ENCODE results near the gene PDCD4. TPM values are rescaled to one million over a fixed set of nuclear protein-coding genes. Genes with fewer than 3 reads are reported as not detected.

The PDCD4 gene
- total RNA-seq, 1 donor from 2014 or later = 79.9 TPM

DNA sequence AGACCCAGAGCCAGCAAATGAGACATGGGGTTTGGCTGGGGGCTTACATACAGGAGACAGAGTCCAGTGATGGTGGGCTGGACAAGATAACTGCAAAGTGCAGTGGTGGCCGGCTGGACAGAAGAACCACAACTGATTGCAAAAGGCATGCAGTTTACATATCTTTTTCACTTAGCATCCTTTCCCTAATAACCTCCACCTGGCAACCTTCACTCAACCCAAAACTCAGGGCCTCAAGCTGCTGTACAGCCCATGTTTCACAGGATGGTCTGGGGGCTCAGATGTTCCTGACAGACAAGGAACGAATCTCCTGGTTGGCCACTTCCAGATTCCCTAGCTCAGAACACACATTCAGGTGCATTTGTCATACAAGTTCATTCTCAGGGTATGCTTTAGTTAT lies 7.8 kb upstream of the PDCD4 start:
- Mint-ChIP-seq H3K4me1 (ENCODE audit: low read depth, unreplicated experiment) (peaks cover 25% of the 10 kb centered on the region), H3K4me3 (ENCODE audit: unreplicated experiment) (no peak overlapping the region), H3K36me3 (ENCODE audit: low read depth, unreplicated experiment) (no peaks in the 10 kb centered on the region), H3K9me3 (ENCODE audit: unreplicated experiment) (no peaks in the 10 kb centered on the region), H3K27ac (ENCODE audit: unreplicated experiment) (no peak overlapping the region), H3K27me3 (ENCODE audit: low read depth, unreplicated experiment) (peaks cover 2% of the 10 kb centered on the region)
- Histone ChIP-seq H3K4me2 (ENCODE audit: low read length) (no peak overlapping the region), H3K27ac (ENCODE audit: low read depth, low read length) (no peak overlapping the region), H4K20me1 (ENCODE audit: insufficient read depth, low read length) (no peaks in the 10 kb centered on the region), H3K79me2 (ENCODE audit: insufficient read depth, low read length) (no peaks in the 10 kb centered on the region), H3K27me3 (ENCODE audit: insufficient read depth, low read length) (no peaks in the 10 kb centered on the region), H2AFZ (ENCODE audit: low read depth, low read length) (no peak overlapping the region), H3K4me3 (ENCODE audit: insufficient read depth, low read depth, low read length) (no peak overlapping the region), H3K4me1 (ENCODE audit: insufficient read depth, low read length) (peaks cover 6% of the 10 kb centered on the region), H3K9me3 (ENCODE audit: insufficient read depth, low read depth, low read length) (no peaks in the 10 kb centered on the region), H3K9ac (ENCODE audit: low read length) (no peak overlapping the region), H3K36me3 (ENCODE audit: insufficient read depth, low read length) (no peaks in the 10 kb centered on the region)
- no peak for FAIRE-seq
- DNase-seq (ENCODE audit: low read depth) = no peak
- no peak for TF ChIP-seq EZH2 (IDR thresholded peaks at IDR 0.05; ENCODE audit: insufficient read depth, low read length)

DNA sequence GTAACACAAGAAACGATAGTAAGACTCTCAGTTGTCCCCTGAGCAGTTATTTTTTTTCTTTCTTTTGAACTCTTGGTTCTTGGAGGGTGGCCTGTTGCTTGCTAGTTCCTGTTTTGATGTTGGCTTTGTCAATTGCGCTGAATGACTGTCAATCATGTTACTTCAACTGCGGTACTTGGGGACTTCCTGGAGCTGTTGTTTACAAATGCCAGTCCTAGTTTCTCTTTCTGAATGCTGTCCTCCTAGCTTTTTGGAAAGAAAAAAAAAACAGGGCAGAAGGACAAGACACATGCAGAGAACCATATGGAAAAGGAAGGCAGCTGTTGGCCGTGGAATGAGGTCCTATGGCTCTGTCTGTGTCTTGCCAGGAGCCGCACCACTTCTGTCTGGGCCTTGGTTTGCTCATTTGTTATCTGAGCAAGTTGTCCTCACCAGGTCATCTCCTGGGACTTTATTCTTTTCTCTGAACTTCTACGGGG lies 7.0 kb upstream of the PDCD4 start:
- no peak overlapping the region for H3K4me3 ChIP-seq (ENCODE audit: insufficient read depth, low read depth, low read length)
- peaks cover 6% of the 10 kb centered on the region for H3K4me1 ChIP-seq (ENCODE audit: insufficient read depth, low read length)
- H3K36me3 ChIP-seq (ENCODE audit: insufficient read depth, low read length) = no peaks in the 10 kb centered on the region
- no peak for DNase-seq (ENCODE audit: low read depth)
- H3K27ac Mint-ChIP-seq (ENCODE audit: unreplicated experiment) = peak overlapping the region; percentile 10
- H3K4me2 ChIP-seq (ENCODE audit: low read length) = peak overlapping the region; percentile 23
- H3K27ac ChIP-seq (ENCODE audit: low read depth, low read length) = no peak overlapping the region
- no peak overlapping the region for H3K4me3 Mint-ChIP-seq (ENCODE audit: unreplicated experiment)
- H3K27me3 Mint-ChIP-seq (ENCODE audit: low read depth, unreplicated experiment) = peaks cover 2% of the 10 kb centered on the region
- TF ChIP-seq, protein P1, sequence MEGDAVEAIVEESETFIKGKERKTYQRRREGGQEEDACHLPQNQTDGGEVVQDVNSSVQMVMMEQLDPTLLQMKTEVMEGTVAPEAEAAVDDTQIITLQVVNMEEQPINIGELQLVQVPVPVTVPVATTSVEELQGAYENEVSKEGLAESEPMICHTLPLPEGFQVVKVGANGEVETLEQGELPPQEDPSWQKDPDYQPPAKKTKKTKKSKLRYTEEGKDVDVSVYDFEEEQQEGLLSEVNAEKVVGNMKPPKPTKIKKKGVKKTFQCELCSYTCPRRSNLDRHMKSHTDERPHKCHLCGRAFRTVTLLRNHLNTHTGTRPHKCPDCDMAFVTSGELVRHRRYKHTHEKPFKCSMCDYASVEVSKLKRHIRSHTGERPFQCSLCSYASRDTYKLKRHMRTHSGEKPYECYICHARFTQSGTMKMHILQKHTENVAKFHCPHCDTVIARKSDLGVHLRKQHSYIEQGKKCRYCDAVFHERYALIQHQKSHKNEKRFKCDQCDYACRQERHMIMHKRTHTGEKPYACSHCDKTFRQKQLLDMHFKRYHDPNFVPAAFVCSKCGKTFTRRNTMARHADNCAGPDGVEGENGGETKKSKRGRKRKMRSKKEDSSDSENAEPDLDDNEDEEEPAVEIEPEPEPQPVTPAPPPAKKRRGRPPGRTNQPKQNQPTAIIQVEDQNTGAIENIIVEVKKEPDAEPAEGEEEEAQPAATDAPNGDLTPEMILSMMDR (IDR thresholded peaks at IDR 0.05; ENCODE audit: insufficient read depth, low read depth, low read length) = no peak
- TF ChIP-seq EZH2 (IDR thresholded peaks at IDR 0.05; ENCODE audit: insufficient read depth, low read length) = no peak
- H3K9ac ChIP-seq (ENCODE audit: low read length) = no peak overlapping the region
- no peaks in the 10 kb centered on the region for H3K9me3 Mint-ChIP-seq (ENCODE audit: unreplicated experiment)
- peaks cover 25% of the 10 kb centered on the region for H3K4me1 Mint-ChIP-seq (ENCODE audit: low read depth, unreplicated experiment)
- no peak for FAIRE-seq
- no peaks in the 10 kb centered on the region for H3K9me3 ChIP-seq (ENCODE audit: insufficient read depth, low read depth, low read length)
- H3K36me3 Mint-ChIP-seq (ENCODE audit: low read depth, unreplicated experiment) = no peaks in the 10 kb centered on the region
- H4K20me1 ChIP-seq (ENCODE audit: insufficient read depth, low read length) = no peaks in the 10 kb centered on the region
- no peaks in the 10 kb centered on the region for H3K27me3 ChIP-seq (ENCODE audit: insufficient read depth, low read length)
- no peaks in the 10 kb centered on the region for H3K79me2 ChIP-seq (ENCODE audit: insufficient read depth, low read length)
- H2AFZ ChIP-seq (ENCODE audit: low read depth, low read length) = peak overlapping the region; percentile 70

DNA sequence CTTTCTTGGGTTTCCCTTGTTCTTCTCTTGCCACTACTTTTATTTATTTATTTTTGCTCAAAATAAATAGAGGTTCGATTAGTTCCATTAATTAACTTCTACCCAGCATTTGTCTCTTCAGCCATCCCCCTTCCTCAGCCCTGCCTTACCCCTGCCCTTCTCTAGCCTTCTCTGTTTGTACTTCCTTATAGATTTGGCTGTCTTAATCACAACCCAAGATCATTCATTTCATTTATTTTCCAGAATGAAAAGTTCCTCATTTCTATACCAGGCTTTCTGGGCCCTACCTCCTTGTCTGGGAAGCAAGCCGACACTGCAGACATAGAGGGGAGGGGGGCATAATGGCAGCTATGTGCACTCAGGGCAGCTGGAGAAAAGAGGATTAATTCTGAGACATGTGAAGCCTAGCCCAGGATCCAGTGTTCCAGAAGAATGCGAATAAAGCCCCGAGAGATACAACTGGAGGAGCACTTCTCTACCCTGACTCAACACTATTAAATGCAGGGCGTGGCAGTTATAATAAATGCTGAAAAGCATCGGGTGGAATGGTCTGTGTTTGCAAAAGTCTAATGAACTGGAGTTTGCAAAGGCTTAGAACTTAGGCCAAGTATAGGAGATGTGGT lies 6.4 kb upstream of the PDCD4 start:
- H3K4me1 Mint-ChIP-seq (ENCODE audit: low read depth, unreplicated experiment) = peaks cover 21% of the 10 kb centered on the region
- no peak for FAIRE-seq
- H3K27ac ChIP-seq (ENCODE audit: low read depth, low read length) = no peak overlapping the region

More for the DNA sequence above, 6.4 kb upstream of the PDCD4 start:
- Histone ChIP-seq H3K9me3 (ENCODE audit: insufficient read depth, low read depth, low read length) (no peaks in the 10 kb centered on the region), H2AFZ (ENCODE audit: low read depth, low read length) (no peak overlapping the region), H4K20me1 (ENCODE audit: insufficient read depth, low read length) (no peaks in the 10 kb centered on the region), H3K27me3 (ENCODE audit: insufficient read depth, low read length) (no peaks in the 10 kb centered on the region), H3K4me1 (ENCODE audit: insufficient read depth, low read length) (peaks cover 6% of the 10 kb centered on the region), H3K36me3 (ENCODE audit: insufficient read depth, low read length) (no peaks in the 10 kb centered on the region), H3K4me2 (ENCODE audit: low read length) (peak overlapping the region; percentile 40), H3K4me3 (ENCODE audit: insufficient read depth, low read depth, low read length) (no peak overlapping the region), H3K9ac (ENCODE audit: low read length) (no peak overlapping the region), H3K79me2 (ENCODE audit: insufficient read depth, low read length) (no peaks in the 10 kb centered on the region)
- H3K4me3 Mint-ChIP-seq (ENCODE audit: unreplicated experiment) = no peak overlapping the region
- peak overlapping the region; percentile 34 for H3K27ac Mint-ChIP-seq (ENCODE audit: unreplicated experiment)
- no peaks in the 10 kb centered on the region for H3K36me3 Mint-ChIP-seq (ENCODE audit: low read depth, unreplicated experiment)
- TF ChIP-seq EZH2 (IDR thresholded peaks at IDR 0.05; ENCODE audit: insufficient read depth, low read length) = no peak
- TF ChIP-seq, protein P1 (IDR thresholded peaks at IDR 0.05; ENCODE audit: insufficient read depth, low read depth, low read length) = no peak
- H3K27me3 Mint-ChIP-seq (ENCODE audit: low read depth, unreplicated experiment) = no peaks in the 10 kb centered on the region
- peak; percentile 62 for DNase-seq (ENCODE audit: low read depth)
- H3K9me3 Mint-ChIP-seq (ENCODE audit: unreplicated experiment) = no peaks in the 10 kb centered on the region

Data from astrocyte (in vitro differentiated cells and primary cell).